NB4 (cell line): ENCODE measurements around the gene FAM8A1.

ENCODE experiments used
- MYC ChIP-seq: IDR thresholded peaks from 2 replicates; pipeline ENCODE4 v1.6.1; 2011; ENCODE audit warnings: low read depth, low read length
- POLR2A ChIP-seq: IDR thresholded peaks from 2 replicates; pipeline ENCODE4 v1.6.1; 2011; ENCODE audit warnings: mild to moderate bottlenecking; ENCODE audit not compliant: insufficient read length; ENCODE audit errors: extremely low read depth
- TF ChIP-seq, protein P1 (sequence below): IDR thresholded peaks from one replicate; pipeline ENCODE4 v1.5.1; 2012; ENCODE audit warnings: low read depth, low read length

- TF ChIP-seq, protein P1, sequence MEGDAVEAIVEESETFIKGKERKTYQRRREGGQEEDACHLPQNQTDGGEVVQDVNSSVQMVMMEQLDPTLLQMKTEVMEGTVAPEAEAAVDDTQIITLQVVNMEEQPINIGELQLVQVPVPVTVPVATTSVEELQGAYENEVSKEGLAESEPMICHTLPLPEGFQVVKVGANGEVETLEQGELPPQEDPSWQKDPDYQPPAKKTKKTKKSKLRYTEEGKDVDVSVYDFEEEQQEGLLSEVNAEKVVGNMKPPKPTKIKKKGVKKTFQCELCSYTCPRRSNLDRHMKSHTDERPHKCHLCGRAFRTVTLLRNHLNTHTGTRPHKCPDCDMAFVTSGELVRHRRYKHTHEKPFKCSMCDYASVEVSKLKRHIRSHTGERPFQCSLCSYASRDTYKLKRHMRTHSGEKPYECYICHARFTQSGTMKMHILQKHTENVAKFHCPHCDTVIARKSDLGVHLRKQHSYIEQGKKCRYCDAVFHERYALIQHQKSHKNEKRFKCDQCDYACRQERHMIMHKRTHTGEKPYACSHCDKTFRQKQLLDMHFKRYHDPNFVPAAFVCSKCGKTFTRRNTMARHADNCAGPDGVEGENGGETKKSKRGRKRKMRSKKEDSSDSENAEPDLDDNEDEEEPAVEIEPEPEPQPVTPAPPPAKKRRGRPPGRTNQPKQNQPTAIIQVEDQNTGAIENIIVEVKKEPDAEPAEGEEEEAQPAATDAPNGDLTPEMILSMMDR, result no peak
- TF ChIP-seq POLR2A (no peak), MYC (no peak)
These were observed 24.3 kb downstream of the FAM8A1 start for GRCh38 chr6:17624396-17624795.
